Endothelial cell of umbilical vein (primary cell): Measurements from ENCODE around the gene CHRNA9. TPM values are rescaled to one million over a fixed set of nuclear protein-coding genes. Genes with fewer than 3 reads are reported as not detected.

Experiments
- BruUV-seq: library from RNA; stranded (reverse); fragments of 400-500 nt; replicated peaks from 2 replicates; lab custom pipeline; 2021; lab: Mats Ljungman, UMichigan
- CTCF ChIA-PET: fragments of 300-600, 350-600 bp; sonication (Branson Sonifier 250); formaldehyde crosslinking; loops from one replicate; lab custom pipeline; 2021; ENCODE audit warnings: antibody characterized with exemption, inconsistent platforms; lab: Charles Lee
- POLR2A ChIA-PET: fragments of 300-600, 350-600 bp; sonication (Branson Sonifier 250); formaldehyde crosslinking; loops from one replicate; lab custom pipeline; 2021; ENCODE audit warnings: antibody characterized with exemption, inconsistent platforms; lab: Charles Lee
- DNase-seq: peaks from one replicate; pipeline ENCODE4 v3.0.0-alpha.2; 2011; ENCODE audit warnings: low read depth, low spot score
- FAIRE-seq: peaks from 2 replicates; lab custom pipeline; 2011; peaks lifted over from hg19 to GRCh38; lab: Jason Lieb, UNC
- H2AFZ ChIP-seq: 2 replicates; pipeline ENCODE4 v1.6.0; 2012; ENCODE audit warnings: low read depth, low read length, control low read depth, inconsistent platforms
- H3K27ac ChIP-seq: 2 replicates; pipeline ENCODE4 v1.5.1; 2011; ENCODE audit warnings: low read depth, mild to moderate bottlenecking, control low read depth, low read length, moderate library complexity; ENCODE audit not compliant: insufficient read depth
- H3K27me3 ChIP-seq, 2 experiments: 2 replicates each; pipeline versions ENCODE4 v1.6.0 to v1.6.1; 2011; ENCODE audit warnings: low read length in 2 of 2, mixed read lengths in 1 of 2; ENCODE audit not compliant: control insufficient read depth in 2 of 2, insufficient read depth in 2 of 2
- H3K36me3 ChIP-seq, 2 experiments: 2 replicates in 1 of 2; 3 replicates in 1 of 2; pipeline ENCODE4 v1.5.1; 2011; ENCODE audit warnings: low read length in 2 of 2, mild to moderate bottlenecking in 1 of 2, moderate library complexity in 1 of 2; ENCODE audit not compliant: control insufficient read depth in 2 of 2, insufficient read depth in 2 of 2; ENCODE audit errors: extremely low read depth in 1 of 2
- H3K4me1 ChIP-seq: 3 replicates; pipeline ENCODE4 v1.5.1; 2011; ENCODE audit warnings: mild to moderate bottlenecking, low read length; ENCODE audit not compliant: control insufficient read depth, insufficient read depth; ENCODE audit errors: extremely low read depth
- H3K4me2 ChIP-seq: 2 replicates; pipeline ENCODE4 v1.6.1; 2011; ENCODE audit warnings: low read length, control low read depth, mixed read lengths; ENCODE audit not compliant: insufficient read depth
- H3K4me3 ChIP-seq, 3 experiments: fragments of 200-600 bp in 1 of 3; sonication (generic), shearing (Covaris generic) in 1 of 3; replicated peaks in 1 of 3; 2 replicates each; pipeline ENCODE4 v1.5.1; 2011 to 2016; ENCODE audit warnings: control low read depth in 3 of 3, low read length in 3 of 3, mild to moderate bottlenecking in 2 of 3, inconsistent platforms in 1 of 3, low read depth in 1 of 3, moderate library complexity in 1 of 3; ENCODE audit not compliant: insufficient read depth in 1 of 3
- H3K79me2 ChIP-seq: 2 replicates; pipeline ENCODE4 v1.6.0; 2012; ENCODE audit warnings: low read length, inconsistent platforms; ENCODE audit not compliant: control insufficient read depth, insufficient read depth
- H3K9ac ChIP-seq: replicated peaks from 2 replicates; pipeline ENCODE3; 2011; ENCODE audit warnings: low read length, control low read depth; ENCODE audit not compliant: insufficient read depth; ENCODE audit errors: extremely low read depth
- H3K9me1 ChIP-seq: replicated peaks from 3 replicates; pipeline ENCODE4 v1.6.0; 2011; ENCODE audit warnings: mild to moderate bottlenecking, low read length; ENCODE audit not compliant: control insufficient read depth, insufficient read depth; ENCODE audit errors: extremely low read depth
- H3K9me3 ChIP-seq: replicated peaks from 2 replicates; pipeline ENCODE4 v1.5.1; 2012; ENCODE audit warnings: low read length, inconsistent platforms; ENCODE audit not compliant: control insufficient read depth, insufficient read depth
- H4K20me1 ChIP-seq: replicated peaks from 2 replicates; pipeline ENCODE3; 2011; ENCODE audit warnings: mild to moderate bottlenecking, low read length; ENCODE audit not compliant: control insufficient read depth, insufficient read depth; ENCODE audit errors: extremely low read depth
- CTCF ChIP-seq, 2 donors: IDR thresholded peaks; 1 replicate in 1 of 2; 2 replicates in 1 of 2; pipeline ENCODE4 v1.5.1; 2011; ENCODE audit warnings: low read length in 2 of 2, mild to moderate bottlenecking in 2 of 2, moderate library complexity in 2 of 2, control low read depth in 1 of 2, inconsistent platforms in 1 of 2, low read depth in 1 of 2; ENCODE audit not compliant: insufficient read depth in 1 of 2; ENCODE audit errors: extremely low read depth in 1 of 2
- FOS ChIP-seq: IDR thresholded peaks from 2 replicates; pipeline ENCODE4 v1.6.1; 2011; ENCODE audit warnings: mild to moderate bottlenecking, low read length, moderate library complexity, borderline replicate concordance; ENCODE audit not compliant: insufficient read depth
- POLR2A ChIP-seq: IDR thresholded peaks from 2 replicates; pipeline ENCODE4 v1.6.1; 2012; ENCODE audit warnings: low read depth, mild to moderate bottlenecking, control low read depth, low read length
- POLR2AphosphoS5 ChIP-seq: IDR thresholded peaks from 2 replicates; pipeline ENCODE4 v1.6.1; 2012; ENCODE audit warnings: low read depth, mild to moderate bottlenecking, control low read depth, low read length, moderate library complexity; ENCODE audit not compliant: insufficient read depth
- dilution Hi-C: fragments of 300-500 bp; cut with MboI; formaldehyde crosslinking; loops from one replicate; pipeline ENCODE4 v1.15.0; 2019; ENCODE audit warnings: low sequenced_read_pairs; ENCODE audit not compliant: extremely low pct_ligation_motif_present
- intact Hi-C: fragments of 100-400 bp; cut with micrococcal nuclease; formaldehyde crosslinking; loops from one replicate; pipeline ENCODE4 v1.10.0; 2022
- polyA plus RNA-seq, 4 experiments: library from polyadenylated mRNA; depleted of rRNA in 3 of 4; stranded (reverse) in 3 of 4; unstranded in 1 of 4; fragments of >200 nt; gene quantifications; 2 replicates each; pipeline versions ENCODE4 v1.2.1 to v1.2.3, GENCODE V29; 2011 to 2012; ENCODE audit warnings: missing spikeins in 1 of 4
- total RNA-seq: library from RNA; stranded (reverse); gene quantifications from 2 replicates; pipeline ENCODE4 v1.2.3, GENCODE V29; 2021

CHRNA9 gene
- total and polyA plus RNA-seq, 2 donors (not counting 3 experiments of a cell fraction or from before 2014, with no cell fraction given) = not detected

GRCh38 chr4:40328383-40328782, 6.8 kb upstream of the CHRNA9 start:
- POLR2A ChIA-PET = no interaction called here
- no peak for FAIRE-seq

More at GRCh38 chr4:40328383-40328782, 6.8 kb upstream of the CHRNA9 start:
- no TSS peak for BruUV-seq
- Histone ChIP-seq H3K36me3 (no peaks in the 10 kb centered on the region), H2AFZ (no peak overlapping the region), H3K9me1 (no peaks in the 10 kb centered on the region), H4K20me1 (no peaks in the 10 kb centered on the region), H3K27me3 (peaks cover 5 to 6% of the 10 kb centered on the region in 2 experiments), H3K27ac (no peak overlapping the region), H3K4me2 (no peak overlapping the region), H3K9ac (no peak overlapping the region), H3K79me2 (no peaks in the 10 kb centered on the region), H3K4me3 (no peak overlapping the region), H3K4me1 (no peaks in the 10 kb centered on the region), H3K9me3 (no peaks in the 10 kb centered on the region)
- dilution Hi-C loops = no loop called here
- CTCF ChIA-PET = interaction anchor here (1.0 to 5.8 kb wide), 4 partner anchors 12 to 390 kb away, joined by 3 to 135 read pairs (median 38); no protein-coding TSS in a partner anchor
- intact Hi-C loops = no loop called here
- TF ChIP-seq FOS = no peak
- TF ChIP-seq CTCF (IDR thresholded peaks at IDR 0.05; ENCODE audit: extremely low read depth in 1 of 2, insufficient read depth in 1 of 2, low read depth in 1 of 2, low read length in 2 of 2) = no peak
- no peak for TF ChIP-seq POLR2A
- no peak for TF ChIP-seq POLR2AphosphoS5
- no peak for DNase-seq
